Measurements from ENCODE around the gene WNT8B. TPM values are rescaled to one million over a fixed set of nuclear protein-coding genes. Genes with fewer than 3 reads are reported as not detected.

WNT8B gene
- total RNA-seq, 1 donor from 2014 or later, result not detected

DNA sequence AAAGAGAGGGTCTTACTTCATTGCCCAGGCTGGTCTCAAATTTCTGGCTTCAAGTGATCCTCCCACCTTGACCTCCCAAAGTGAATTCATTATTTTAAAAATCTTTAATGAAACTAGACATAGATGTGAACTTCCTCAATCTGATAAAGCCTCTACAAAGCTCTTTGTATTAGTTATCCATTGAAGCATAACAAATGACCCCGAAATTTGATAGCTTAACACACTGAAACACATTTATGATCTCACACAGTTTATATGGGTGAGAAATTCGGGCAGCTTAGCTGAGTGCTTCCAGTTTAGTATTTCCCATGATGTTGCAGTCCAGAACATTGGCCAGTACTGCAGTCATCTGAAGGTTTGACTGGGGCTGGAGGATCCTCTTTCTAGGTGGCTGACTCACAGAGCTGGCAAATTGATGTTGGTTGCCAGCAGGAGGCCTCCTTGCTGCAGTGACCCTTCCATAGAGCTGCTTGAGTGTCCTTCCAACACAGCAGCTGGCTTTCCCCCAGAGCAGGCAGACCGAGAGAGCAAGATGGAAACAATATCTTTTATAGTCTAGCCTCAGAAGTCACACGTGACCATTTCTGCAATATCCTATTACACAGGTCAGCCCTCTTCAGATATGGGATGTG lies 16.6 kb upstream of the WNT8B start:
- Mint-ChIP-seq H3K9me3 (ENCODE audit: unreplicated experiment) (peaks cover 6% of the 10 kb centered on the region), H3K4me3 (ENCODE audit: unreplicated experiment) (no peak overlapping the region), H3K4me1 (ENCODE audit: low read depth, unreplicated experiment) (peaks cover 7% of the 10 kb centered on the region), H3K36me3 (ENCODE audit: unreplicated experiment) (no peaks in the 10 kb centered on the region), H3K27ac (ENCODE audit: unreplicated experiment) (peak overlapping the region; percentile 24), H3K27me3 (ENCODE audit: unreplicated experiment) (peaks cover 6% of the 10 kb centered on the region)
- TF ChIP-seq, protein P1, sequence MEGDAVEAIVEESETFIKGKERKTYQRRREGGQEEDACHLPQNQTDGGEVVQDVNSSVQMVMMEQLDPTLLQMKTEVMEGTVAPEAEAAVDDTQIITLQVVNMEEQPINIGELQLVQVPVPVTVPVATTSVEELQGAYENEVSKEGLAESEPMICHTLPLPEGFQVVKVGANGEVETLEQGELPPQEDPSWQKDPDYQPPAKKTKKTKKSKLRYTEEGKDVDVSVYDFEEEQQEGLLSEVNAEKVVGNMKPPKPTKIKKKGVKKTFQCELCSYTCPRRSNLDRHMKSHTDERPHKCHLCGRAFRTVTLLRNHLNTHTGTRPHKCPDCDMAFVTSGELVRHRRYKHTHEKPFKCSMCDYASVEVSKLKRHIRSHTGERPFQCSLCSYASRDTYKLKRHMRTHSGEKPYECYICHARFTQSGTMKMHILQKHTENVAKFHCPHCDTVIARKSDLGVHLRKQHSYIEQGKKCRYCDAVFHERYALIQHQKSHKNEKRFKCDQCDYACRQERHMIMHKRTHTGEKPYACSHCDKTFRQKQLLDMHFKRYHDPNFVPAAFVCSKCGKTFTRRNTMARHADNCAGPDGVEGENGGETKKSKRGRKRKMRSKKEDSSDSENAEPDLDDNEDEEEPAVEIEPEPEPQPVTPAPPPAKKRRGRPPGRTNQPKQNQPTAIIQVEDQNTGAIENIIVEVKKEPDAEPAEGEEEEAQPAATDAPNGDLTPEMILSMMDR (IDR thresholded peaks at IDR 0.05; ENCODE audit: partially characterized antibody, unreplicated experiment), result no peak
- no peak for DNase-seq

DNA sequence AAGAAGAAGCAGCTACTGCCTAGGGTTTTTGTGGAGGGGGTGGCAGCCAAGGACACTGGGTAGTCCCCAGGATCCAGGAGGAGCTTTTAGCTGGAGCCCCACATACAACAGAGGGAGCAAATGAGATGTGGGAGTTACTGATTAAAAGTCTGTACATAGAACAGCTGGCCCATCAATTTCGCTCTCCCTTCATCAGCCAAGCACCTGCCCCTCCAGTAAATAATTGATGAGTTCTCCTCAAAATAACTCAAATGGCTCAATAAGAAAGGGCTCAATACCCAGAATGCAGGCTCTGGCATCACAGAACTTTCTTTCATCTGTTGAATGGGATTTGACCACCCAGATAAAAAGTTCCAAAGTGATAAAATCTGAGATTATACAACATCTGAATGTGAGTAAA lies 15.1 kb upstream of the WNT8B start:
- peak overlapping the region; percentile 86 for H3K27ac Mint-ChIP-seq (ENCODE audit: unreplicated experiment)
- H3K9me3 Mint-ChIP-seq (ENCODE audit: unreplicated experiment), result peaks cover 6% of the 10 kb centered on the region
- TF ChIP-seq, protein P1 (IDR thresholded peaks at IDR 0.05; ENCODE audit: partially characterized antibody, unreplicated experiment), result no peak
- H3K36me3 Mint-ChIP-seq (ENCODE audit: unreplicated experiment), result no peaks in the 10 kb centered on the region
- H3K4me1 Mint-ChIP-seq (ENCODE audit: low read depth, unreplicated experiment), result peaks cover 7% of the 10 kb centered on the region
- DNase-seq, result no peak
- peaks cover 6% of the 10 kb centered on the region for H3K27me3 Mint-ChIP-seq (ENCODE audit: unreplicated experiment)
- peak overlapping the region; percentile 72 for H3K4me3 Mint-ChIP-seq (ENCODE audit: unreplicated experiment)

DNA sequence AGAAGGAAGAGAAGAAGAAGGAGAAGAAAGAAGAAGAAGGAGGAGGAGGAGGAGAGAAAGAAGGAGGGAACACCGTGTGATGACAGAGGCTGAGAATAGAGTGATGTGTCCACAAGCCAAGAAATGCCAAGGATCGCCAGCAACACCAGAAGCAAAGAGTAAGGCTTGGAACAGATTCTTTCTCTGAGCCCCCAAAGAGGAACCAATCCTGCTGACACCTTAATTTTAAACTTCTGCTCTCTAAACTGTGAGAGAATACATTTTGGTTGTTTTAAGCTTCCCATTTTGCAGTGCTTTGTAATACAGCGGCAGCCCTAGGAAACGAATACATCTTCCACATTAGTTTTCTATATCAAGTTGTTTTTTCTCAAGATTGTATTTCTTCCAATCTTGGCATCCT lies 13.9 kb upstream of the WNT8B start:
- TF ChIP-seq, protein P1 (IDR thresholded peaks at IDR 0.05; ENCODE audit: partially characterized antibody, unreplicated experiment), result no peak
- Mint-ChIP-seq H3K4me1 (ENCODE audit: low read depth, unreplicated experiment) (peaks cover 7% of the 10 kb centered on the region), H3K9me3 (ENCODE audit: unreplicated experiment) (peaks cover 6% of the 10 kb centered on the region), H3K4me3 (ENCODE audit: unreplicated experiment) (no peak overlapping the region), H3K36me3 (ENCODE audit: unreplicated experiment) (no peaks in the 10 kb centered on the region), H3K27ac (ENCODE audit: unreplicated experiment) (no peak overlapping the region), H3K27me3 (ENCODE audit: unreplicated experiment) (peaks cover 6% of the 10 kb centered on the region)
- DNase-seq, result no peak

DNA sequence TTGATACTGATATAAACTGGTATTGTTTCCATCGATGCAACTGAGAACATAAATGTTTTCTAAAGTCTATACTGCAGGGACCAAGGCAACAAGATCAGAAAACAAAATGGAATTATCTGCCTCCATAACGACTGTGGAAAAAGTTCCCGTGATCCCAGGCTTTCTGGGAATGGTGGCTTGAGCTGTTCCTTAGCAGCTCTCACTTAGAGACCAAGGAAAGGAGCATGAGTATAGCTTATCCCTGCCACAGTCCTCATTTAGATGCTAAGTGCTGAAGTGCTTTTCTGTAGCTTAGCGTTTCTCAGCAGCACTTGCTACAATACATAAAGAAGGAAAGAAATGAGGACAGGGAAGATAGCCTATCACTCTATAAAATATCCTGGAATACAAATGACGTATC lies 5.5 kb downstream of the WNT8B start:
- H3K27ac Mint-ChIP-seq (ENCODE audit: unreplicated experiment), result no peak overlapping the region
- no peaks in the 10 kb centered on the region for H3K27me3 Mint-ChIP-seq (ENCODE audit: unreplicated experiment)
- DNase-seq, result no peak

DNA sequence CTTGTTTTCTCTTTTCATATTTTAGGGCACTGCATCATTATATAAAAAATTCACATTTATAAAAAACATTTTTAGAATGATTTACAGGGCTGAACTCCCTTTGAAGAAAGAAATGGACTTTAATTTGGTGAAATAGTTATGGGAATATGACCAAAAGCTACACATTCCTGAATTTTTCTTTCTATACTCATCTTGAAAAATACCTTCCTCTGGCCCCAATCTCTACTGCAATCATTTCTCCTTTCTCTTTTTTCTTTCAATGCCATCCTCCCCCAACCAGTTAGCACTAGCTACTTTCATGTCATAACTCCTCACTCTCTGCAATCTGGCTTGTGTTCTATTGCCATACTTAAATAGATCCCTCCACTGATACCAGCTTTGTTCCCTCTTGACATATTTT lies 6.2 kb downstream of the WNT8B start:
- no peak overlapping the region for H3K4me3 Mint-ChIP-seq (ENCODE audit: unreplicated experiment)
- H3K27me3 Mint-ChIP-seq (ENCODE audit: unreplicated experiment), result no peaks in the 10 kb centered on the region

More for the DNA sequence above, 5.5 kb downstream of the WNT8B start:
- no peak overlapping the region for H3K4me3 Mint-ChIP-seq (ENCODE audit: unreplicated experiment)
- no peaks in the 10 kb centered on the region for H3K9me3 Mint-ChIP-seq (ENCODE audit: unreplicated experiment)
- no peaks in the 10 kb centered on the region for H3K4me1 Mint-ChIP-seq (ENCODE audit: low read depth, unreplicated experiment)
- H3K36me3 Mint-ChIP-seq (ENCODE audit: unreplicated experiment), result no peaks in the 10 kb centered on the region
- TF ChIP-seq, protein P1 (IDR thresholded peaks at IDR 0.05; ENCODE audit: partially characterized antibody, unreplicated experiment), result no peak

More for the DNA sequence above, 6.2 kb downstream of the WNT8B start:
- TF ChIP-seq, protein P1 (IDR thresholded peaks at IDR 0.05; ENCODE audit: partially characterized antibody, unreplicated experiment), result no peak
- H3K27ac Mint-ChIP-seq (ENCODE audit: unreplicated experiment), result no peak overlapping the region
- H3K4me1 Mint-ChIP-seq (ENCODE audit: low read depth, unreplicated experiment), result no peaks in the 10 kb centered on the region
- DNase-seq, result no peak
- no peaks in the 10 kb centered on the region for H3K9me3 Mint-ChIP-seq (ENCODE audit: unreplicated experiment)
- H3K36me3 Mint-ChIP-seq (ENCODE audit: unreplicated experiment), result no peaks in the 10 kb centered on the region

Measured in glutamatergic neuron (in vitro differentiated cells).